ENCODE data around the gene AK8. TPM values are rescaled to one million over a fixed set of nuclear protein-coding genes. Genes with fewer than 3 reads are reported as not detected.

The AK8 gene
- total RNA-seq, 1 donor from 2014 or later = 2.1 TPM

GRCh38 chr9:132894862-132895835 lies 17.1 kb upstream of the AK8 start:
- Mint-ChIP-seq H3K4me3 (no peak overlapping the region), H3K27ac (no peak overlapping the region), H3K36me3 (peaks cover 33% of the 10 kb centered on the region)

GRCh38 chr9:132894346-132894745 lies 16.3 kb upstream of the AK8 start:
- H3K27ac Mint-ChIP-seq = no peak overlapping the region
- H3K4me1 Mint-ChIP-seq = peaks cover 2% of the 10 kb centered on the region
- H3K4me3 Mint-ChIP-seq = no peak overlapping the region
- H3K27me3 Mint-ChIP-seq (ENCODE audit: low read depth) = no peaks in the 10 kb centered on the region
- no peak for TF ChIP-seq CTCF (IDR thresholded peaks at IDR 0.05; ENCODE audit: unreplicated experiment)
- peaks cover 33% of the 10 kb centered on the region for H3K36me3 Mint-ChIP-seq
- H3K9me3 Mint-ChIP-seq = no peaks in the 10 kb centered on the region
- DNase-seq (ENCODE audit: low spot score in 2 of 2, unreplicated experiment in 2 of 2) = no peak

More at GRCh38 chr9:132894862-132895835, 17.1 kb upstream of the AK8 start:
- H3K4me1 Mint-ChIP-seq = peaks cover 2% of the 10 kb centered on the region
- H3K27me3 Mint-ChIP-seq (ENCODE audit: low read depth) = no peaks in the 10 kb centered on the region
- no peak for TF ChIP-seq CTCF (IDR thresholded peaks at IDR 0.05; ENCODE audit: unreplicated experiment)
- no peak for DNase-seq (ENCODE audit: low spot score in 2 of 2, unreplicated experiment in 2 of 2)
- no peaks in the 10 kb centered on the region for H3K9me3 Mint-ChIP-seq

GRCh38 chr9:132892400-132892799 lies 14.3 kb upstream of the AK8 start:
- peaks cover 23% of the 10 kb centered on the region for H3K36me3 Mint-ChIP-seq
- no peak overlapping the region for H3K27ac Mint-ChIP-seq
- H3K27me3 Mint-ChIP-seq (ENCODE audit: low read depth) = no peaks in the 10 kb centered on the region
- no peak for TF ChIP-seq CTCF (IDR thresholded peaks at IDR 0.05; ENCODE audit: unreplicated experiment)
- H3K4me3 Mint-ChIP-seq = no peak overlapping the region
- DNase-seq (ENCODE audit: low spot score in 2 of 2, unreplicated experiment in 2 of 2) = no peak
- H3K4me1 Mint-ChIP-seq = peaks cover 2% of the 10 kb centered on the region
- H3K9me3 Mint-ChIP-seq = no peaks in the 10 kb centered on the region

GRCh38 chr9:132888151-132888550 lies 10.1 kb upstream of the AK8 start:
- no peaks in the 10 kb centered on the region for H3K27me3 Mint-ChIP-seq (ENCODE audit: low read depth)
- H3K36me3 Mint-ChIP-seq = peaks cover 3% of the 10 kb centered on the region
- no peak overlapping the region for H3K4me3 Mint-ChIP-seq
- no peaks in the 10 kb centered on the region for H3K4me1 Mint-ChIP-seq
- no peaks in the 10 kb centered on the region for H3K9me3 Mint-ChIP-seq
- no peak overlapping the region for H3K27ac Mint-ChIP-seq
- no peak for TF ChIP-seq CTCF (IDR thresholded peaks at IDR 0.05; ENCODE audit: unreplicated experiment)
- no peak for DNase-seq (ENCODE audit: low spot score in 2 of 2, unreplicated experiment in 2 of 2)

GRCh38 chr9:132887181-132888120 lies 9.4 kb upstream of the AK8 start:
- Mint-ChIP-seq H3K4me1 (no peaks in the 10 kb centered on the region), H3K4me3 (no peak overlapping the region), H3K9me3 (no peaks in the 10 kb centered on the region), H3K27ac (no peak overlapping the region), H3K36me3 (peaks cover 1% of the 10 kb centered on the region), H3K27me3 (ENCODE audit: low read depth) (no peaks in the 10 kb centered on the region)
- no peak for DNase-seq (ENCODE audit: low spot score in 2 of 2, unreplicated experiment in 2 of 2)
- no peak for TF ChIP-seq CTCF (IDR thresholded peaks at IDR 0.05; ENCODE audit: unreplicated experiment)
